Activated CD4-positive, alpha-beta memory T cell treated with anti-CD3 and anti-CD28 coated beads for 36 hours (primary cell): Measurements from ENCODE around the gene PITPNB. TPM values are rescaled to one million over a fixed set of nuclear protein-coding genes. Genes with fewer than 3 reads are reported as not detected.

ENCODE experiments used
- CTCF ChIA-PET: fragments of 350-600 bp; sonication (Branson Sonifier 250); formaldehyde crosslinking; loops from one replicate; lab custom pipeline; 2021; ENCODE audit warnings: antibody characterized with exemption, inconsistent platforms; lab: Charles Lee
- POLR2A ChIA-PET: fragments of 350-600 bp; sonication (Branson Sonifier 250); formaldehyde crosslinking; loops from one replicate; lab custom pipeline; 2021; ENCODE audit warnings: antibody characterized with exemption; lab: Charles Lee
- DNase-seq: peaks from one replicate; pipeline ENCODE4 v3.0.0-alpha.2; 2020
- H3K27ac Mint-ChIP-seq: one replicate; pipeline ENCODE4 v1.8.0; 2021; ENCODE audit warnings: mixed read lengths
- H3K27me3 Mint-ChIP-seq: one replicate; pipeline ENCODE4 v1.8.0; 2021; ENCODE audit warnings: mixed read lengths
- H3K36me3 Mint-ChIP-seq: one replicate; pipeline ENCODE4 v1.8.0; 2021; ENCODE audit warnings: mixed read lengths
- H3K4me1 Mint-ChIP-seq: one replicate; pipeline ENCODE4 v1.8.0; 2021; ENCODE audit warnings: low read depth, mixed read lengths
- H3K4me3 Mint-ChIP-seq: one replicate; pipeline ENCODE4 v1.8.0; 2021; ENCODE audit warnings: mild to moderate bottlenecking, mixed read lengths
- H3K9me3 Mint-ChIP-seq: one replicate; pipeline ENCODE4 v1.8.0; 2021; ENCODE audit warnings: mixed read lengths
- intact Hi-C: fragments of 100-400 bp; cut with micrococcal nuclease; formaldehyde crosslinking; loops from one replicate; pipeline ENCODE4 v1.15.1; 2023
- total RNA-seq, 2 experiments: library from RNA; stranded (reverse); gene quantifications; one replicate each; pipeline ENCODE4 v1.2.3, GENCODE V29; 2021

Gene PITPNB
- total RNA-seq, 2 experiments from 2014 or later: 92.2 to 95.7 TPM

- ChIA-PET CTCF (interaction anchor here (9.4 kb wide), 1 partner anchor 13 kb away, joined by 74 read pairs; no protein-coding TSS in a partner anchor), POLR2A (interaction anchor here (1.3 kb wide), 1 partner anchor 44 kb away, joined by 3 read pairs; the partner anchor contains the start of gene PITPNB)
- no peaks in the 10 kb centered on the region for H3K27me3 Mint-ChIP-seq
- H3K4me3 Mint-ChIP-seq: no peak overlapping the region
- no peaks in the 10 kb centered on the region for H3K9me3 Mint-ChIP-seq
- no peak overlapping the region for H3K27ac Mint-ChIP-seq
- intact Hi-C loops: no loop called here
- peaks cover 29% of the 10 kb centered on the region for H3K36me3 Mint-ChIP-seq
- peaks cover 44% of the 10 kb centered on the region for H3K4me1 Mint-ChIP-seq
- DNase-seq: no peak
Observed at GRCh38 chr22:27875951-27876350, 43.1 kb downstream of the PITPNB start.

GRCh38 chr22:27874764-27875163, 44.3 kb downstream of the PITPNB start:
- no peak overlapping the region for H3K4me3 Mint-ChIP-seq
- no peaks in the 10 kb centered on the region for H3K9me3 Mint-ChIP-seq
- H3K27me3 Mint-ChIP-seq: no peaks in the 10 kb centered on the region
- H3K27ac Mint-ChIP-seq: no peak overlapping the region
- no peak for DNase-seq
- ChIA-PET CTCF (interaction anchor here (9.4 kb wide), 1 partner anchor 14 kb away, joined by 74 read pairs; no protein-coding TSS in a partner anchor), POLR2A (interaction anchor here (1.3 kb wide), 1 partner anchor 45 kb away, joined by 3 read pairs; the partner anchor contains the start of gene PITPNB)
- peaks cover 34% of the 10 kb centered on the region for H3K36me3 Mint-ChIP-seq
- intact Hi-C loops: no loop called here
- H3K4me1 Mint-ChIP-seq: peaks cover 43% of the 10 kb centered on the region

GRCh38 chr22:27874185-27874584, 44.9 kb downstream of the PITPNB start:
- Mint-ChIP-seq H3K27ac (no peak overlapping the region), H3K4me3 (no peak overlapping the region), H3K4me1 (peaks cover 47% of the 10 kb centered on the region), H3K27me3 (no peaks in the 10 kb centered on the region), H3K9me3 (no peaks in the 10 kb centered on the region), H3K36me3 (peaks cover 36% of the 10 kb centered on the region)
- ChIA-PET CTCF (interaction anchor here (9.4 kb wide), 1 partner anchor 15 kb away, joined by 74 read pairs; no protein-coding TSS in a partner anchor), POLR2A (no interaction called here)
- DNase-seq: no peak
- intact Hi-C loops: no loop called here

GRCh38 chr22:27873472-27873871, 45.6 kb downstream of the PITPNB start:
- H3K36me3 Mint-ChIP-seq: peaks cover 42% of the 10 kb centered on the region
- no peaks in the 10 kb centered on the region for H3K27me3 Mint-ChIP-seq
- H3K27ac Mint-ChIP-seq: no peak overlapping the region
- CTCF ChIA-PET: interaction anchor here (9.4 kb wide), 1 partner anchor 16 kb away, joined by 74 read pairs; no protein-coding TSS in a partner anchor
- H3K4me1 Mint-ChIP-seq: peaks cover 50% of the 10 kb centered on the region
- intact Hi-C loops: no loop called here
- H3K9me3 Mint-ChIP-seq: no peaks in the 10 kb centered on the region
- POLR2A ChIA-PET: no interaction called here
- no peak overlapping the region for H3K4me3 Mint-ChIP-seq
- no peak for DNase-seq

GRCh38 chr22:27872488-27872887, 46.6 kb downstream of the PITPNB start:
- intact Hi-C loops: no loop called here
- no peaks in the 10 kb centered on the region for H3K27me3 Mint-ChIP-seq
- no peaks in the 10 kb centered on the region for H3K9me3 Mint-ChIP-seq
- peaks cover 51% of the 10 kb centered on the region for H3K4me1 Mint-ChIP-seq
- H3K4me3 Mint-ChIP-seq: no peak overlapping the region
- CTCF ChIA-PET: no interaction called here
- POLR2A ChIA-PET: no interaction called here
- DNase-seq: no peak
- H3K36me3 Mint-ChIP-seq: peaks cover 46% of the 10 kb centered on the region
- no peak overlapping the region for H3K27ac Mint-ChIP-seq

GRCh38 chr22:27871306-27872014, 47.6 kb downstream of the PITPNB start:
- Mint-ChIP-seq H3K9me3 (no peaks in the 10 kb centered on the region), H3K4me1 (peaks cover 56% of the 10 kb centered on the region), H3K4me3 (no peak overlapping the region), H3K36me3 (peaks cover 47% of the 10 kb centered on the region), H3K27ac (no peak overlapping the region), H3K27me3 (no peaks in the 10 kb centered on the region)
- DNase-seq: no peak
- POLR2A ChIA-PET: no interaction called here
- intact Hi-C loops: no loop called here
- CTCF ChIA-PET: interaction anchor here (2.3 kb wide), 1 partner anchor 9 kb away, joined by 14 read pairs; no protein-coding TSS in a partner anchor

GRCh38 chr22:27870234-27871191, 48.5 kb downstream of the PITPNB start:
- DNase-seq: no peak
- intact Hi-C loops: no loop called here
- POLR2A ChIA-PET: interaction anchor here (0.6 to 0.9 kb wide), 2 partner anchors 23 to 60 kb away, joined by 3 read pairs; no protein-coding TSS in a partner anchor
- CTCF ChIA-PET: interaction anchor here (2.3 kb wide), 1 partner anchor 10 kb away, joined by 14 read pairs; no protein-coding TSS in a partner anchor
- Mint-ChIP-seq H3K27ac (no peak overlapping the region), H3K27me3 (no peaks in the 10 kb centered on the region), H3K4me3 (no peak overlapping the region), H3K36me3 (peaks cover 50% of the 10 kb centered on the region), H3K9me3 (no peaks in the 10 kb centered on the region), H3K4me1 (peaks cover 55% of the 10 kb centered on the region)

- H3K27ac Mint-ChIP-seq: no peak overlapping the region
- POLR2A ChIA-PET: interaction anchor here (1.0 kb wide), 1 partner anchor 81 kb away, joined by 3 read pairs; no protein-coding TSS in a partner anchor
- H3K27me3 Mint-ChIP-seq: no peaks in the 10 kb centered on the region
- no peak for DNase-seq
- peaks cover 49% of the 10 kb centered on the region for H3K36me3 Mint-ChIP-seq
- intact Hi-C loops: no loop called here
- no peak overlapping the region for H3K4me3 Mint-ChIP-seq
- CTCF ChIA-PET: interaction anchor here (1.1 to 2.2 kb wide), 2 partner anchors 9 to 11 kb away, joined by 4 to 5 read pairs; no protein-coding TSS in a partner anchor
- H3K9me3 Mint-ChIP-seq: no peaks in the 10 kb centered on the region
- peaks cover 44% of the 10 kb centered on the region for H3K4me1 Mint-ChIP-seq
Observed at GRCh38 chr22:27868732-27869282, 50.2 kb downstream of the PITPNB start.

GRCh38 chr22:27867953-27868731, 50.9 kb downstream of the PITPNB start:
- Mint-ChIP-seq H3K27ac (peak overlapping the region; percentile 28), H3K9me3 (no peaks in the 10 kb centered on the region), H3K4me3 (no peak overlapping the region), H3K4me1 (peaks cover 44% of the 10 kb centered on the region), H3K27me3 (no peaks in the 10 kb centered on the region), H3K36me3 (peaks cover 46% of the 10 kb centered on the region)
- DNase-seq: no peak
- POLR2A ChIA-PET: interaction anchor here (1.0 kb wide), 1 partner anchor 82 kb away, joined by 3 read pairs; no protein-coding TSS in a partner anchor
- intact Hi-C loops: no loop called here
- CTCF ChIA-PET: interaction anchor here (1.1 to 2.2 kb wide), 4 partner anchors 10 to 18 kb away, joined by 3 to 6 read pairs (median 4); no protein-coding TSS in a partner anchor

- Mint-ChIP-seq H3K27me3 (no peaks in the 10 kb centered on the region), H3K4me1 (peaks cover 44% of the 10 kb centered on the region), H3K27ac (peak overlapping the region; percentile 46), H3K9me3 (no peaks in the 10 kb centered on the region), H3K36me3 (peaks cover 45% of the 10 kb centered on the region), H3K4me3 (no peak overlapping the region)
- CTCF ChIA-PET: interaction anchor here (1.3 to 2.2 kb wide), 3 partner anchors 11 to 19 kb away, joined by 3 to 6 read pairs (median 5); no protein-coding TSS in a partner anchor
- DNase-seq: peak; percentile 14
- intact Hi-C loops: no loop called here
- POLR2A ChIA-PET: no interaction called here
Observed at GRCh38 chr22:27867085-27867952, 51.7 kb downstream of the PITPNB start.
